GM10248 (cell line): Measurements from ENCODE around the gene SGTB.
"Not testable (repeated sequence)": the region's sequence is repeated elsewhere in the genome, so short reads cannot be mapped to it uniquely, and the experiment has no call there.

Source experiments
- CTCF ChIA-PET: fragments of 300-600 bp; sonication (Branson Sonifier 250); formaldehyde crosslinking; extraction: SDS; loops from one replicate; lab custom pipeline; 2021; ENCODE audit warnings: antibody characterized with exemption; lab: Yijun Ruan, JAX
- POLR2A ChIA-PET: fragments of 350-650 bp; sonication (Branson Sonifier 250); formaldehyde crosslinking; extraction: SDS; loops from one replicate; lab custom pipeline; 2020; ENCODE audit warnings: antibody characterized with exemption; lab: Yijun Ruan, JAX
- DNase-seq: peaks from one replicate; pipeline ENCODE4 v3.0.0; 2012; ENCODE audit errors: extremely low spot score
- CTCF ChIP-seq: IDR thresholded peaks from 2 replicates; pipeline ENCODE4 v1.5.1; 2012; ENCODE audit warnings: mild to moderate bottlenecking, low read depth; ENCODE audit errors: extremely low read depth, missing control alignments, control extremely low read depth

SGTB gene

GRCh38 chr5:65737842-65738241 is 15.9 kb upstream of the SGTB start:
- ChIA-PET POLR2A (no interaction called here), CTCF (interaction anchor here (0.8 to 1.2 kb wide), 2 partner anchors 14 to 20 kb away, joined by 3 read pairs; no protein-coding TSS in a partner anchor)

GRCh38 chr5:65736011-65736410 is 14.1 kb upstream of the SGTB start:
- ChIA-PET CTCF (no interaction called here), POLR2A (no interaction called here)
- no peak for TF ChIP-seq CTCF
- no peak for DNase-seq

More at GRCh38 chr5:65737842-65738241, 15.9 kb upstream of the SGTB start:
- no peak for DNase-seq
- no peak for TF ChIP-seq CTCF

- TF ChIP-seq CTCF: no peak
- ChIA-PET POLR2A (no interaction called here), CTCF (no interaction called here)
- no peak for DNase-seq
These were observed 13.0 kb upstream of the SGTB start for GRCh38 chr5:65734921-65735320.

- DNase-seq, POLR2A ChIA-PET, CTCF ChIA-PET: not testable (repeated sequence)
These were observed 12.4 kb upstream of the SGTB start for GRCh38 chr5:65734196-65734775.

GRCh38 chr5:65732046-65732445 is 10.1 kb upstream of the SGTB start:
- DNase-seq, CTCF ChIA-PET: not testable (repeated sequence)
- POLR2A ChIA-PET: interaction anchor here (0.6 kb wide), 1 partner anchor 14 kb away, joined by 4 read pairs; no protein-coding TSS in a partner anchor

GRCh38 chr5:65730910-65731309 is 9.0 kb upstream of the SGTB start:
- TF ChIP-seq CTCF: no peak
- CTCF ChIA-PET: no interaction called here
- POLR2A ChIA-PET: no interaction called here

GRCh38 chr5:65728218-65728617 is 6.3 kb upstream of the SGTB start:
- CTCF ChIA-PET: interaction anchor here (1.1 to 1.9 kb wide), 7 partner anchors 9 to 71 kb away, joined by 3 to 9 read pairs (median 4); no protein-coding TSS in a partner anchor
- POLR2A ChIA-PET: interaction anchor here (1.0 kb wide), 1 partner anchor 13 kb away, joined by 3 read pairs; no protein-coding TSS in a partner anchor
- DNase-seq: no peak
- no peak for TF ChIP-seq CTCF

More at GRCh38 chr5:65730910-65731309, 9.0 kb upstream of the SGTB start:
- no peak for DNase-seq
